HG03135 (cell line): Measurements from ENCODE around the gene HECW1.
"Not testable (repeated sequence)": the region's sequence is repeated elsewhere in the genome, so short reads cannot be mapped to it uniquely, and the experiment has no call there.

Experiments used
- ATAC-seq: cut with Tn5 transposase; IDR thresholded peaks from one replicate; pipeline ENCODE4 v1.9.1; 2021; ENCODE audit warnings: mild to moderate bottlenecking, moderate library complexity; ENCODE audit not compliant: unreplicated experiment

Gene HECW1

DNA sequence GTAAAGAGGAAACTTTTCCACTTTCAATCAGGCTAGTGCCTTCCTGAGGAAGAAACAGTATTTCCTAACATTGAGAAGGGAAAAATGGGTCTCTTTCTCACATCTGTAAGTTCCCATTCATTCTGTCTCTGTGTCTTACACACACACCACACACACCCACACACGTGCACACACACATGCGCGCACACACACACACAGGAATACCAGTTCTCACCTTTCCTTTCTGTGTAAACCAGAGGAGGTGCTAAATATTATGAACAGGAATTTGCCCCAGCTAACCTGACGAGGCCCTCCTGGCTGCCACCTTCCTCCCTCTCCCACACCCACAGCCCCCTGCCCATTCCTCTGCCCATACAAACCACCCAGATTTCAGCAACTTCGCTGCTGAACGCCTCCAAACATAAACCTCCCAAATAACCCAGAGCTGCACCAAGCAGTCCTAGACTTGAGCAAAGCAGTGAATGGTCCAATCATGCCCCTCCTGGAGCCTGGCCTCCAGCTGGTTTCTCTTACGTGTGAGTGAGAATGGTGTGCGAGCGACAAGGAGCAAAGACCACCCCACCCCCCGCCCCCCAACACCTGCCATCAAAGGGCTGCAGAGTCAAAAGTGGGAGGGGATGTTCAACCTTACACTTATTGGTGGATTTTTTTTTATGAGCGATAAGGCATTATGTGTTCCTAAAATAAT is 190.5 kb downstream of the HECW1 start:
- no peak for ATAC-seq

- ATAC-seq, result no peak
Measured at GRCh38 chr7:43303740-43304241, 191.3 kb downstream of the HECW1 start.

DNA sequence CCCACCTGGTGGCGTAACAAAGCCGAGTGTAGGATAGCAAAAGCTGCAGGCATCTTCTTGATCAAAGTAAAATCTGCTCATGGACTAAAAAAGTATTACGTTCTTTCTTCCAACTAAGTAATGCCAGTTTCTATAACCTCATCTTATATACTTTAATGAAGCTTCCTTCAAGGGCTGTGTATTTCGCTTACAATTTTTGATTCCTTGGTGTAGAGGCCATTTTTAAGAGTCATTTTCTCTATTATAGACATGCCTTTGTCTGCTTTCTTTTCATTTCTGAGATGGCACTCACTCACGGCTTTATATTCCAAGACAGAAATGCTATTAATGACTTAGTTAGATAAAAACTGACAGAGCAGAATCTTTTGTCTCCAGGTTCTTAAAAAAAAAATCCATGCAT is 194.0 kb downstream of the HECW1 start:
- no peak for ATAC-seq

DNA sequence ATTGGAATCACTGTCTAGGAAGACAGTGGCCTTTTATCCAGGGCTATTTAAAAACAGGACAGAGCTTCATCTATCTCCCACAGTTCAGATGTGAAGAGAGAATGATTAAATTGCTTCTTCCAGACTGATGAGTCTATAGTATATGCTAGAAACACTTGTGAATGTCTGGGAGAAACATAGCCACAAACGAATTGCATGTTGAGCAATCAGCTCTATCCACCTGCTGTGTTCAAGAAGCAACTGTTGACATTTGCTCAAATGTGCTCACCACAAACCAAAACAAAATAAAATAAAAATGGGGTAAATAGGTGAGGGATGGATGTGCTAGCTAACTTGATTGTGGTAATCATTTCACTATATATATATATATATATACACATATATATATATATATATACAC is 195.1 kb downstream of the HECW1 start:
- no peak for ATAC-seq

- ATAC-seq, result no peak
Measured at GRCh38 chr7:43308913-43309705, 196.7 kb downstream of the HECW1 start.

DNA sequence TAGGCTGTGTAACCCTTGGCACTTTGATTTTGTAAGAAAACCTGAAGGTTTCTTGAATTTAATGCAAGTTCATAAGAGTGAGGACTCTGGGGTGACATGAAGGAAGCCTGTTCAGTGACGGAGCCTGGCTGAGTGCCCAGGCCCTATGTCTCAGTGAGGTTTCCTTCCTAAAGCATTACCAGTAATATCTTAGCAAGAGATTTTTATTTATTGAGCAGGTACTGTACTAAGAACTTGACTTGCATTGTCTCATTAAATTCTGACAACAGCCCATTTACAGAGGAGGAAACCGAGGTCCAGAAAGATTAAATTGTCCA is 197.2 kb downstream of the HECW1 start:
- ATAC-seq, result no peak

- ATAC-seq, result no peak
Measured at GRCh38 chr7:43311052-43311451, 198.6 kb downstream of the HECW1 start.

- ATAC-seq, result no peak
Measured at GRCh38 chr7:43311694-43312093, 199.2 kb downstream of the HECW1 start.

GRCh38 chr7:43313628-43314378 is 201.4 kb downstream of the HECW1 start:
- ATAC-seq, result no peak

GRCh38 chr7:43314379-43315158 is 202.1 kb downstream of the HECW1 start:
- ATAC-seq, result no peak

DNA sequence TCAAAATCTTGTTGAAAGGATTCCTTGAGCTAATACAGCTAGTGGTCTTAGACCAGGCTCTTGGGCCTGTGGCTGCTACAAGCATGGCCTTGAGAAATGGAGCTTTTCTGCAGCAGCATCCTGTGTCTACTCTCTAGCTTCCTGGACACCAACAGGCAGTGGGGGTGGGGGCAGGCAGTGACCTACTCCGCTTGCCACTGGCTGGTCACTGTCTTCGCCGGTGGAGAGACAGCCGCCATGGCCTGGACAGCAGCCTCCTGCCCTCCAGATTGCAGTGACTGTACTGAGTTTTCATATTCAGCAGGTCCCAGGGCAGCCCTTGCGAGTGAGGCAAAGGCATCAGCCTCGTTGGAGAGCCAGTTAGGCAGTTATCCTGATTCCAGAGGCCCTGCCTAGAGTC is 204.6 kb downstream of the HECW1 start:
- ATAC-seq, result no peak

- no peak for ATAC-seq
Measured at GRCh38 chr7:43318188-43318770, 205.8 kb downstream of the HECW1 start.

- ATAC-seq, result no peak
Measured at GRCh38 chr7:43325595-43325994, 213.1 kb downstream of the HECW1 start.

GRCh38 chr7:43328336-43328735 is 215.9 kb downstream of the HECW1 start:
- no peak for ATAC-seq

DNA sequence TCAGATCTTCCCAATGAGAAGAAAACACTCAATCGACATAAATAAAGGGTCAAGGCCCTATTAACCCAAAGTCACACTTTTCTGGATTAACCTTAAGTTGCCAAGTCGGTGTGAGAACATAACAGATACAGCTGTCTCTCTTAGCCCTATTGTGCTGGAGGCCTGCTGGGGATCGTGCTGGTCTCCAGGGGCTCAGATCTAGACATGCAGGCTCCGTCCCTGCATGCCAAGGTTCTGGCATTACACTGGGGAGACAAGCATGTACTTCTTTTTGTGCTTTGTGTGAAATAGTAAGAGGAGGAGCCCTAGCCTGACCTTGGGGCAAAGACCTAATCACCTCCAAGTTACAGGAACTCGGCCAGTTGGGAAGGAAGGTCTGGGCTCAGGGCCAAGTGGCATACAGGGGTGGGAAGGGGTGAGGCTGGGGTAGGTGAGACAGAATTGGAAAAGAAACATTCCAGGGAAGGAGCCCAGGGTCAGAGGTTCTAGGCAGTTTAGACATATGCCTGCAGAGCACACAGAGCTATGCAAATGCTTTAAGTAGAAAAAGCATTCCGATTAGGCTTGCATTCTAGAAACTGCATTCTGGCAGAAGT is 216.4 kb downstream of the HECW1 start:
- ATAC-seq, result no peak

DNA sequence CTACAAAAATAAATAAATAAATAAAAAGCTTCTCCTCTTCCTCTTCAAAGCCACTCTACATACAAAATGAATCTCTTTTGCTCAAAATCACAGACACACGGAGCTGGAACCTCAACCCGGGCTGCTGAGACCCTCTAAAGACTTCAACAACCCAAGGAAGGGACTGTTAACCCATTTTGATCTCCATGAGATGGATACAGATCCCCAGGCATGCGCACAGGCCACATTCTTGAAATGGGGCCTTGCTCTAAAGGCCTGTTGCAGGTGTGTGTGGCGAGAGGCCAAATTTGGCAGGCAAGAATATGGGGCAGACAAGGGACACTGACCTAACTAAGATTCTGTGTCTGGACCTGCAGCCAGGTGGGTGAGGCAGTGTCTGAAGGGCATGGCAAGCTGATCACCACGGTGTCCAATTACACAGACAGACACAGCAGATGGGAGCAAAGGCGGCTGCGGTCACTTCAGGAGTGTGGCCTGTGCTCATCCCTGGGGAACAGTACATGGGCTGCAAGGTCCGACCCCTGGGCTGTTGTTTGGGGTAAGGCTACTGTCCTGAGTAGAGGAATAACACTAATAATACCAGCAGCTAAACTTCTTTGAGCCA is 219.8 kb downstream of the HECW1 start:
- no peak for ATAC-seq

DNA sequence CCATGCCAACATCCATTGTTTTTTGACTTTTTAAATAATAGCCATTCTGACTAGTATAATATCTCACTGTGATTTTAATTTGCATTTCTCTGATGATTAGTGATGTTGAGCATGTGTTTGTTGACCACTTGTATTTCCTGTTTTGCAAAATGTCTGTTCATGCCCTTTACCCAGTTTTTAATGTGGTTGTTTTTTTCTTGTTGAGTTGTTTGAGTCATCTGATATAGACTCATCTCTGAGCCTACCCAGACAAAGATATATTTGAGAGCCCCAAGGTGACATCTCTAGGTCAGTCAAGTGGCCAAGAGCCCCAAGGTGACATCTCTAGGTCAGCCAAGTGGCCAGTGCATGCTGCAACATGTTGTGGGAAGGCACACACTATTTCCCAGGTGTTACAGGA is 224.7 kb downstream of the HECW1 start:
- no peak for ATAC-seq

GRCh38 chr7:43337811-43338210 is 225.4 kb downstream of the HECW1 start:
- ATAC-seq, result no peak

- ATAC-seq, result no peak
Measured at GRCh38 chr7:43341132-43341531, 228.7 kb downstream of the HECW1 start.

DNA sequence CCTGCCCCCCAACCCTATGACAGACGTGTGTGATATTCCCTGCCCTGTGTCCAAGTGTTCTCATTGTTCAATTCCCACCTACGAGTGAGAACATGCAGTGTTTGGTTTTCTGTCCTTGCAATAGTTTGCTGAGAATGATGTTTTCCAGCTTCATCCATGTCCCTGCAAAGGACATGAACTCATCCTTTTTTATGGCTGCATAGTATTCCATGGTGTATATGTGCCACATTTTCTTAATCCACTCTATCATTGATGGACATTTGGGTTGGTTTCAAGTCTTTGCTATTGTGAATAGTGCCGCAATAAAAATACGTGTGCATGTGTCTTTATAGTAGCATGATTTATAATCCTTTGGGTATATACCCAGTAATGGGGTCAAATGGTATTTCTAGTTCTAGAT is 231.0 kb downstream of the HECW1 start:
- not testable (repeated sequence) for ATAC-seq
